ENCODE results near the gene MYO5A.

DNA sequence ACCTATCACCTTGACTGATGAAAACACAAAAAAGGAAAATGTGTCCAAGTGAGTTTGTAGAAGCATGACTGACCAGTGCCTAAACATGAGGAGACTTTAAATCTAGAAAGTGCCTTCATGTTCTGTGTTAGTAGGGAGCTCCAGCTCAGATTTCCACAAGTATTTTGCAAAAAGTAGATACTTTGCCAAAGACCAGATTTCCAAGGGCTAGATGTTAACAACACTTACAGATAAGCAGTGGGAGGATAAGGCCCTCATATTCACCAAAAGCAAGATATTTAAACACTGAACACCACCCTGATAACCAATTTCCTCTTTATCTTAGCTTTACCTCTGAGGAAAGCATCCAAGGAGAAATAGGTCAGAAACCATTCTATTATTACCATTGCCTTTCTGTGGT lies 91.0 kb downstream of the MYO5A start:
- TF ChIP-seq, protein P1, sequence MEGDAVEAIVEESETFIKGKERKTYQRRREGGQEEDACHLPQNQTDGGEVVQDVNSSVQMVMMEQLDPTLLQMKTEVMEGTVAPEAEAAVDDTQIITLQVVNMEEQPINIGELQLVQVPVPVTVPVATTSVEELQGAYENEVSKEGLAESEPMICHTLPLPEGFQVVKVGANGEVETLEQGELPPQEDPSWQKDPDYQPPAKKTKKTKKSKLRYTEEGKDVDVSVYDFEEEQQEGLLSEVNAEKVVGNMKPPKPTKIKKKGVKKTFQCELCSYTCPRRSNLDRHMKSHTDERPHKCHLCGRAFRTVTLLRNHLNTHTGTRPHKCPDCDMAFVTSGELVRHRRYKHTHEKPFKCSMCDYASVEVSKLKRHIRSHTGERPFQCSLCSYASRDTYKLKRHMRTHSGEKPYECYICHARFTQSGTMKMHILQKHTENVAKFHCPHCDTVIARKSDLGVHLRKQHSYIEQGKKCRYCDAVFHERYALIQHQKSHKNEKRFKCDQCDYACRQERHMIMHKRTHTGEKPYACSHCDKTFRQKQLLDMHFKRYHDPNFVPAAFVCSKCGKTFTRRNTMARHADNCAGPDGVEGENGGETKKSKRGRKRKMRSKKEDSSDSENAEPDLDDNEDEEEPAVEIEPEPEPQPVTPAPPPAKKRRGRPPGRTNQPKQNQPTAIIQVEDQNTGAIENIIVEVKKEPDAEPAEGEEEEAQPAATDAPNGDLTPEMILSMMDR (conservative IDR thresholded peaks at IDR 0.05; ENCODE audit: low read length), result no peak
- TF ChIP-seq EZH2phosphoT487 (IDR thresholded peaks at IDR 0.05; ENCODE audit: borderline replicate concordance), result no peak

All from Loucy (cell line).